Measurements from ENCODE around the gene COQ8A.

The COQ8A gene

GRCh38 chr1:226965581-226966440 is 25.7 kb downstream of the COQ8A start:
- H3K36me3 Mint-ChIP-seq: peaks cover 21% of the 10 kb centered on the region
- H3K9me3 Mint-ChIP-seq: no peaks in the 10 kb centered on the region
- no peaks in the 10 kb centered on the region for H3K27me3 Mint-ChIP-seq
- H3K4me3 Mint-ChIP-seq: no peak overlapping the region
- H3K27ac Mint-ChIP-seq: no peak overlapping the region
- CTCF ChIA-PET: interaction anchor here (0.6 kb wide), 2 partner anchors 402 to 492 kb away, joined by 3 read pairs; no protein-coding TSS in a partner anchor
- no peak for DNase-seq
- peaks cover 2% of the 10 kb centered on the region for H3K4me1 Mint-ChIP-seq

- H3K4me3 Mint-ChIP-seq: no peak overlapping the region
- H3K27me3 Mint-ChIP-seq: no peaks in the 10 kb centered on the region
- peaks cover 2% of the 10 kb centered on the region for H3K9me3 Mint-ChIP-seq
- H3K4me1 Mint-ChIP-seq: peaks cover 2% of the 10 kb centered on the region
- no peak overlapping the region for H3K27ac Mint-ChIP-seq
- peaks cover 24% of the 10 kb centered on the region for H3K36me3 Mint-ChIP-seq
- no peak for DNase-seq
- CTCF ChIA-PET: no interaction called here
These were observed 26.6 kb downstream of the COQ8A start for GRCh38 chr1:226966683-226967082.

- no peaks in the 10 kb centered on the region for H3K27me3 Mint-ChIP-seq
- no peak overlapping the region for H3K4me3 Mint-ChIP-seq
- DNase-seq: no peak
- H3K4me1 Mint-ChIP-seq: peaks cover 6% of the 10 kb centered on the region
- H3K36me3 Mint-ChIP-seq: peaks cover 29% of the 10 kb centered on the region
- CTCF ChIA-PET: no interaction called here
- H3K27ac Mint-ChIP-seq: no peak overlapping the region
- H3K9me3 Mint-ChIP-seq: peaks cover 6% of the 10 kb centered on the region
These were observed 27.6 kb downstream of the COQ8A start for GRCh38 chr1:226967665-226968064.

- H3K4me3 Mint-ChIP-seq: no peak overlapping the region
- H3K4me1 Mint-ChIP-seq: peaks cover 4% of the 10 kb centered on the region
- no peaks in the 10 kb centered on the region for H3K27me3 Mint-ChIP-seq
- DNase-seq: no peak
- peaks cover 22% of the 10 kb centered on the region for H3K36me3 Mint-ChIP-seq
- CTCF ChIA-PET: no interaction called here
- no peak overlapping the region for H3K27ac Mint-ChIP-seq
- H3K9me3 Mint-ChIP-seq: peaks cover 6% of the 10 kb centered on the region
These were observed 31.7 kb downstream of the COQ8A start for GRCh38 chr1:226971765-226972164.

GRCh38 chr1:226972931-226973330 is 32.8 kb downstream of the COQ8A start:
- peak overlapping the region; percentile 26 for H3K27ac Mint-ChIP-seq
- H3K4me1 Mint-ChIP-seq: peaks cover 4% of the 10 kb centered on the region
- no peaks in the 10 kb centered on the region for H3K27me3 Mint-ChIP-seq
- H3K36me3 Mint-ChIP-seq: peaks cover 17% of the 10 kb centered on the region
- H3K4me3 Mint-ChIP-seq: no peak overlapping the region
- CTCF ChIA-PET: no interaction called here
- peaks cover 6% of the 10 kb centered on the region for H3K9me3 Mint-ChIP-seq
- no peak for DNase-seq

- CTCF ChIA-PET: no interaction called here
- Mint-ChIP-seq H3K4me3 (no peak overlapping the region), H3K9me3 (peaks cover 6% of the 10 kb centered on the region), H3K4me1 (peaks cover 4% of the 10 kb centered on the region), H3K36me3 (peaks cover 17% of the 10 kb centered on the region), H3K27me3 (no peaks in the 10 kb centered on the region), H3K27ac (peak overlapping the region; percentile 26)
- no peak for DNase-seq
These were observed 33.3 kb downstream of the COQ8A start for GRCh38 chr1:226973371-226973897.

DNA sequence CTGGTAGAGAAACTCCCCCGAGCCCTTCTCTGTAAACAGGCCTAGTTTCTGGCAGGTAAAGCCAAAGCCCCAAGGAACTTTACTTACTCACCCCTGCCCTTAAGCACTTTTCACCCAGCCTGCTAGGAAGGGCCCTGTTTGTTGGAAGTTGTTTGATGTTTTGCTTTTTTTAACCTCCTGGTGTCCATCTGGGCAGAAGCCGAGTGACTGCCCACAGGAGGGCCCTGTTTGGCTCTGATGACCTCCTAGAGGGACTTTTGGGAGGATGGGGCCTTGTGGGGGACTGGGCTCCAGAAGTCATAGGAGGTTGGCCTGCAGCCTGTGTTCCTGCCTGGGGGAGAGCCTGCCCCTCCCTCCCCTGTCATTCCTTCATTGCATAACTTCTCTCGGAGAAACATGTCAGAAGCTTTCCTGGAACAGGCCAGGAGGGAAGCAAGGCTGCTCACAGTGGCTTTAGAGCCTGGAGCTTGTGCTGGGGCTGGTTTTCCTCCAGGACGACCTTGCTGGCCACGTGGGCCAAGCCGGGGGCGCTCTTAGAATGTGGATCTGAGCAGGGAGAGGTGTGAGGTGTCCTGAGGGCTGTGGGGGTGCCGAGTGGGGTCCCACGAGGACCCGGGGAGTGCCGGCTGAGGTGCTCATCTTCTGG is 33.9 kb downstream of the COQ8A start:
- Mint-ChIP-seq H3K36me3 (peaks cover 17% of the 10 kb centered on the region), H3K4me3 (no peak overlapping the region), H3K27ac (no peak overlapping the region), H3K27me3 (no peaks in the 10 kb centered on the region), H3K4me1 (peaks cover 4% of the 10 kb centered on the region), H3K9me3 (peaks cover 6% of the 10 kb centered on the region)
- DNase-seq: no peak
- CTCF ChIA-PET: no interaction called here

DNA sequence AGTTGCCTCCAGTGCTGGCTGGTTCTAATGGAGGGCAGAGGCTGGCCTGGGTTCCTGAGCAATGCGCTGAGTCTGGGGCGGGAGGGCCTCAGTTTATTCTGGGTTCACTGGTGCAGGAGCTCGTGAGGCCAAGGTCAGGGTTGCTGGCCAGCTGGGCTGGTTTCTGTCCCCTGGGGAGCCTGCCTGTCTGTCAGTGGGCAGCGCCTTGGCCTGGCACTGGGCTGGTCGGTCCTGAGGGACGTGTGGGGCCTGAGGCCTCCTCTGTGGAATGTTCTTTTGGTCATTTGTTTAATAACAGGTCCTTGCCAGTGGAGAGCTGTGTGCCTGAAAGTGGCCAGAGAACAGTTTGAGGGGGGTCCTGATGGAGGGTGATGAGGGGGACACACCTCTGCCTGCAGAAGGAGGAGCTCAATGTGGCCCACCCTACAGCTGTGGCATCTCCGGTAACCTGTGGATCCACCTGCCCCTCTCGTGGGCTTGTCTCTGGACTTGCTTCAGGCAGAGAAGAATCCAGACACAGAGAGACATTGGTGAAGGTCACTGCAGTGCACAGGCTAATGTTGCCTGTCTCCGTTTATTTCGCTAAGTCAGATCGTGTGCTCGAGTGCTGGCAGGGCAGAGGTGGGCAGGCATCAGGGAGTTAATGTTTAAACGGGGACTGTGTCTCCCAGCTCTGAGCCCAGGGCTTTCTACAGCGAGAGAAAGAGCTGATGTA is 34.6 kb downstream of the COQ8A start:
- no peak overlapping the region for H3K4me3 Mint-ChIP-seq
- peaks cover 4% of the 10 kb centered on the region for H3K4me1 Mint-ChIP-seq
- no peak for DNase-seq
- H3K27me3 Mint-ChIP-seq: no peaks in the 10 kb centered on the region
- no peak overlapping the region for H3K27ac Mint-ChIP-seq
- peaks cover 6% of the 10 kb centered on the region for H3K9me3 Mint-ChIP-seq
- CTCF ChIA-PET: no interaction called here
- H3K36me3 Mint-ChIP-seq: peaks cover 12% of the 10 kb centered on the region

DNA sequence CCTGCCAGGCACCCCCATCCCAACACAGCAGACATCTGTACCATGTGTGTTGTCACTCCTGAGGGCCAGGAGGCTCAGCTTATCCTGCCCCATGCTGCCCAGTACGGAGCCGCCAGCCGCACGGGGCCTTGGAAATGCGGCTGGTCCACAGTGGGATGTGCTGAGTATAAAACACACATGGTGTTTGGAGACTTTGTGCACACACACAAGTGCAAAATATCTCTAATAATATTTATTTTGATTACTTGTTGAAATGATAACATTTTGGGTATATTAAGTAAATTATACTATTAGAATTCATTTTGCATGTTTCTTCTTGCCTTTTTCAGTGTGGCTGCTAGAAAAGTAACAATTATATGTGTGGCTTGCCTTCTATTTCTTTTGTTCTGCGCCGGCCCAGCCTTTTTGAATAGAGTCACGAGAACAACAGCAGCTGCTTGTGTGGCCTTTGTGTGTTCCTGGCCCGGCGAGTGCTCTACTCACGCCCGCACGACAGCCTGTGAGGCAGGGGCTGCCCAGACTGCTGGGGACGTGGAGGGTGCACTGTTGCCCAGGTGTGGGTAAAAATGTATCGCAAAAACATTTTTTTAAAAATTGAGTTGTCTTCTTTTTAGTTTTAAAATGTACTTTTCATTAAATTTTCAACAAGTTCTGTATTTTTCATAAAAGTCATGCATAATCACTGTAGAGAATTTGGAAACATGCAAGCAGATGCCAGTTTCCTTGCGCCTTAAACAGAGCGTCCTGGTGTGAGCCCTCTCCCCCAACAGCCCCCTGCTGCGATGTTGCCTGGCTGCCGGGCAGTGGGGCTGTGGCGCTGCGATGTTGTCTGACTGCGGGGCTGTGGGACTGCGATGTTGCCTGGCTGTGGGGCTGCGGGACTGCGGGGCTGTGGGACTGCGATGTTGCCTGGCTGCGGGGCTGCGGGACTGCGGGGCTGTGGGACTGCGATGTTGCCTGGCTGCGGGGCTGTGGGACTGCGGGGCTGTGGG is 35.5 kb downstream of the COQ8A start:
- Mint-ChIP-seq H3K9me3 (peaks cover 6% of the 10 kb centered on the region), H3K36me3 (peaks cover 7% of the 10 kb centered on the region), H3K27ac (no peak overlapping the region), H3K4me1 (peaks cover 4% of the 10 kb centered on the region), H3K27me3 (no peaks in the 10 kb centered on the region), H3K4me3 (no peak overlapping the region)
- CTCF ChIA-PET: no interaction called here
- DNase-seq: no peak

GRCh38 chr1:226976276-226976977 is 36.3 kb downstream of the COQ8A start:
- no peak for DNase-seq
- peaks cover 6% of the 10 kb centered on the region for H3K9me3 Mint-ChIP-seq
- no peak overlapping the region for H3K4me3 Mint-ChIP-seq
- H3K27me3 Mint-ChIP-seq: no peaks in the 10 kb centered on the region
- no peak overlapping the region for H3K27ac Mint-ChIP-seq
- H3K4me1 Mint-ChIP-seq: peaks cover 4% of the 10 kb centered on the region
- CTCF ChIA-PET: no interaction called here
- H3K36me3 Mint-ChIP-seq: peaks cover 7% of the 10 kb centered on the region

GRCh38 chr1:226976978-226977642 is 37.0 kb downstream of the COQ8A start:
- CTCF ChIA-PET: no interaction called here
- no peak for DNase-seq
- no peaks in the 10 kb centered on the region for H3K4me1 Mint-ChIP-seq
- H3K27ac Mint-ChIP-seq: no peak overlapping the region
- H3K36me3 Mint-ChIP-seq: peaks cover 1% of the 10 kb centered on the region
- no peaks in the 10 kb centered on the region for H3K27me3 Mint-ChIP-seq
- no peaks in the 10 kb centered on the region for H3K9me3 Mint-ChIP-seq
- no peak overlapping the region for H3K4me3 Mint-ChIP-seq

DNA sequence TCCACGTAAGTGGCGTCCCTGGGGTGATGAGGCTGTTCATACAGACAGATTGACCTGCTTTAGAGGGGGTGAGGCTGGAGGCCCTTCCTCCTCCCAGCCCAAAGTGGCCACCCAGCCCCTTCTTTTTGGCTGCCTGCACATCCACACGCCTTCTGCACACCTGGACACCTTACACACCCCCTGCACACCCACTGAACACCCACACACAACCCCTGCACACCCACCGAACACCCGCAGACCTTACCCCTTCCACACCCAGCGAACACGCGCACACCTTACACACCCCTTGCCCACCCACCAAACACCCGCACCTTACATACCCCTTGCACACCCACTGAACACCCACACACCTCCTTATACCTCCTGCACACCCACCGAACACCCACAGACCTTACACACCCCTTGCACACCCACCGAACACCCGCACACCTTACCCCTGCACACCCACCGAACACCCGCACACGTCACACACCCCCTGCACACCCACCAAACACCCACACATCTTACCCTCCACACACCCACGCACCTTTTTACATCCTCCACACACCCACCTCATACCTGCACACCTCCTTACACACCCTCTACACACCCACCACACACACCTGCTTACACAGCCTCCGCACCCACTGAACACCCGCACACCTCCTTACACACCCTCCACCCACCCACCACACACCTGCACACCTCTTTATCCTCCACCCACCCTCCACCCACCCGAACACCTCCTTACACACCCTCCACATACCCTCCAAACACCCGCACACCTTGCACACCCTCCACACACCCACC is 37.7 kb downstream of the COQ8A start:
- H3K4me1 Mint-ChIP-seq: no peaks in the 10 kb centered on the region
- no peaks in the 10 kb centered on the region for H3K9me3 Mint-ChIP-seq
- H3K4me3 Mint-ChIP-seq: no peak overlapping the region
- no peak overlapping the region for H3K27ac Mint-ChIP-seq
- no peaks in the 10 kb centered on the region for H3K36me3 Mint-ChIP-seq
- H3K27me3 Mint-ChIP-seq: no peaks in the 10 kb centered on the region
- no peak for DNase-seq
- CTCF ChIA-PET: no interaction called here

Data from activated naive CD4-positive, alpha-beta T cell treated with anti-CD3 and anti-CD28 coated beads, Interleukin-2, amount 10 ng/mL, durations not matched to agents 7 days and 5 days (primary cell).